GM18526 (cell line): ENCODE results near the gene ICAM3.
A peak's percentile ranks its signal among the peaks of the same experiment; 100 is the strongest.

Experiments used
- POLR2A ChIP-seq: IDR thresholded peaks from 3 replicates; pipeline ENCODE4 v1.6.1; 2011; ENCODE audit not compliant: insufficient read length; ENCODE audit errors: extremely low read depth

ICAM3 gene

GRCh38 chr19:10352764-10353671 is 13.6 kb upstream of the ICAM3 start:
- TF ChIP-seq POLR2A, result no peak

GRCh38 chr19:10346509-10346908 is 7.1 kb upstream of the ICAM3 start:
- TF ChIP-seq POLR2A, result no peak

GRCh38 chr19:10344780-10345179 is 5.4 kb upstream of the ICAM3 start:
- no peak for TF ChIP-seq POLR2A

- TF ChIP-seq POLR2A, result no peak
Observed at GRCh38 chr19:10343495-10343894, 4.1 kb upstream of the ICAM3 start.

- TF ChIP-seq POLR2A, result no peak
Observed at GRCh38 chr19:10339977-10340376, 553 bp upstream of the ICAM3 start.

DNA sequence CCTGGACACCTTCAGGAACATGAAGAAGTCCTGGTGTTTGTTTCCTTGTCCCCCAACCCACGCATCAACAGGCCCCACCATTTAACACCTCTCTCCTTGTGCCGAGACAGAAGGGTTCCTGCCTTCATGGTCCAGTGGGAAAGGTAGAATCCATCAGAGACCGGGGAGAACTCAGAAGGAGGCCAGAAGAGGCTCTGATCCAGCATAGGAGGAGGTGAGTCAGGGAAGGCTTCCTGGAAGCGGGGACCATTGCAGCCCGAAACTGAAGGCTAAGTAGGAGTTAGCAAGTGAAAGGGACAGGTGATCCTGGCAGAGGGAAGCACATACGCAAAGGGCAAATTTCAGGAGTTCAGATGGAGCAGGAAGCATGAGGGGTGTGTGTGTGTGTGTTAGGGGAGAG is 484 bp downstream of the ICAM3 start:
- no peak for TF ChIP-seq POLR2A

GRCh38 chr19:10335352-10335985 is 4.0 kb downstream of the ICAM3 start:
- TF ChIP-seq POLR2A, result no peak

GRCh38 chr19:10334588-10335351 is 4.7 kb downstream of the ICAM3 start:
- no peak for TF ChIP-seq POLR2A

DNA sequence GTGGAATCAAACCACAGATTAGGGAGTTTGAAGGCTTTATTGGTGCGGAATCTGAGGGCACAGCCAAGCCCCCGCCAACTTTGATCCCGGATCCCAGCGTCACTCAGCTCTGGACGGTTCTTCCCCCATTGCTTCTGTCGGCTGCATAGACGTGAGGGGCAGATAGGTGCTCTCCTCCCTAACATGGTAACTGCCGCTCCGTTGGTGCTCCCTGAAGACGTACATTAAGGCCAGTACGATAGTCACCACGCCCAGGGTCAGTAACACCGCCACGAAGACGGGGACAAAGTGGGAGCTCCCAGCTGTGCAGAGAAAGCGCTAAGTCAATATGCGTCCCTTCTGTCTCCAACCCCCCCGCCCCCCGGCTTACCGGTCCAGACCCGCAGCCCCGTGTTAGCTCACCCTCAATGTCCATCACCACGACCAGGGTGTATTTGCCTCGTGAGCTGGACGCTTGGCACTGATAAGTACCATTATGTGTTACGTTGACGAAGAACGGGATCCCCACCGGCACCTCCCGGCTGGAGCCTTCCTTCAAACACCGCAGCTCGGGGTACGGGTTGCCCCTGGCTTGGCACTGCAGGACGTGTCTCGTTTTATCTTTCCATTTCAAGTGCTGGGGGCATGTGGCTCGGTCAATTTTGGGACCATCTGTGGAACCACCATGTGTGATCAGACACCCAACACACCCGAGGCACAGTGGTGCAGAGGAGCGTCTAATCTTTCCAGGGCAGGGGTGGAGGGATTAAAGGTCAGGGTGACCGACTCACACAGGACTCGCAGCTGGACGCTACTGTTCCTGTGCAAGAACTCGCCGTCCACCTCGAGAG is 5.5 kb downstream of the ICAM3 start:
- TF ChIP-seq POLR2A, result no peak

DNA sequence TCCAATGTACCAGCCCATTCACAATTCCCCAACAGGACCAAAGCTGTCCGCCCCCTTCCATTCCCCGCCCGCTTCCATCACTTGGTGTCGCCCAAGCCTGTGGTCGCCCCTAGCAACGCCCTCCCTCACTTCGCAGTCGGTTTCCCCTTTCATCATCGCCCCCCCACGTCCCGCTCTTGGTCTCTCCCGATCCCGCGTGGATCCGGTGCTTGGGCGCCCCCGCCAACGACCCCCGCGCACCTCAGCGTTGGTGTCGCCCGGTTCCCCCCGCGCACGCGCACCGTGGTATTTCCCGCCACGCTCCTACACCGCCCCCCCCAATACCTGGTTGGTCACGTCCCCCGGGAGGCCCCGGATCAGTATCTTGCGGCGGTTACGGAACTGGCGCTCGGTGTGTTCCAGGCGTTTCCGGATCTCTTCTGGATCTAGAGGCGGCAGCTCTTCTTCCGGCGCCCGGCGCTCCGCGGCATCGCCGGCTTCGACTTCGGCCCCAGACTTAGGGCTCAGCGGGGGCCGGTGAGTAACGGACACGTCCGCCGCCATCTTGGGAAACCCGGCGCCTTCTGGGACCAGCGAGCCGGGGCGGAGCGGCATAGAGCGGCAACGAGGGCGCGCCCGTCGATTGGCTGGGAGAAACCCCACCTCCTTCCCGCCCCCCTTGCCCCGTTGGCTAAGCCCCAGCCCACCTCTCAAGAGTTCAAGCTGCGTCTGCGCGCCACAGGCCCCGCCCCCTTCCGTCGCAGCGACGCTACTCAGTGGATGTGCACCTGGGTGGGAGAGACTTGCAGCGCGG is 6.3 kb downstream of the ICAM3 start, which contains the start of gene RAVER1:
TSS of gene RAVER1 (minus strand) at position 565 of the 793 bp plus-strand sequence. CDS start at position 543, 22 bp downstream.
- peak; percentile 92 for TF ChIP-seq POLR2A

- no peak for TF ChIP-seq POLR2A
Observed at GRCh38 chr19:10332158-10332964, 7.1 kb downstream of the ICAM3 start.

DNA sequence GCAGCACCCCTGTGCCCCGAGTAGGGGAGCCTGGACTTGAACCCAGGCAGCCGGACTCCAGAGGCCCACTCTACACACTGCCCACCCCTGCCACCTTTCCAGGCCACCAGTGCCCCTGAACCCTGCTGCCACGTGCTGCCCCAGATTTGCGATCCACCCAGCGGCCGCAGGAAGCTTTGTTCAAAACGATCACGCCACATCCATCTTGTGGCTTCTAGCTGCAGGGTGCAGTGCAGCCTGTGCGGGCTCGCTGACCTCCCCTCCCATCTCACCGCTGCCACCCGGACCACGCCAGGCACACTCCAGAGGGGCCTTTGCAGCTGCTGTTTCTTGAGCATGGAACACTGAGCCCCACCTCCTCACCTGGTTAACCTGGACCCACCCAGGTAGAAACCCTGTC is 9.9 kb downstream of the ICAM3 start:
- no peak for TF ChIP-seq POLR2A

DNA sequence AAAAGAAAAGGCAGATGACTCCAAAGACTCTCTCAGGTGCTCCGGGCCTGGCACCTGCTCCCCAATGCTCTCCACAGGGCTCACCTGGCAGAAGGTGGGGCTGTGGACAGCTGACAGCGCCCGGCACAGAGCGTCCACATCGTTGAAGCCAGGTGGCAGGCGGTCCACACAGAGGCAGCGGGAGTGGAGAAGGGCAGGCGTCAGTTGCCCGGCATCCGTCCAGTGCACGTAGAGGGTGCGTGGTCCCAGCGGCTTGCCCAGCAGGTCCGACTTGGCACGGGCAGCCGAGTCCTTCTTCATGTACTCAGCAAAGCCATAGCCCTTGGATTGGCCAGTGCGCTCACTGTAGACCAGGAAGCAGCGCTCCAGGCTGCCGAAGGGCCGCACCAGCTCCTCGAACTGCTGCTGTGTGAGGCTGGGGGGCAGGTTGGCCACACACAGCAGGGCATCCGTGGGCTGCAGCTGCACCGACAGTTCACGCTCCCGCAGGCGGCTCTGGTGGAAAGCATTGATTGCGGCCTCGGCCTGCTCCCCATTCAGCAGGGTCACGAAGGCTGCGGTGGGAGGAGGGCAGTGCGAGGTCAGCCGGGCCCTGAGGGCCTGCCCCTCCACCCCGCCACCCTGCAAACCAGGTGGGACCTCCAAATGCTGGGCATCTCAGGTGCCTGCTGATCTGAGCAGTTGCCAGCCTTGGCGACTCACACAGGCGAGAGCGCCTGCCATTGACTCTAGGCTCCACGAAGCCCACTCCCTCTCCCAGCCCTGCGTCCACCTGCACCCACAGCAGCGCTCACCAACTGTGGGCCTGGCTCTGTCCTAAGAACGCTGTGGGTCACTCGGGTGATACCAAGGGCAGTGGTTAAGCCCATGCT is 10.6 kb downstream of the ICAM3 start:
- no peak for TF ChIP-seq POLR2A

- no peak for TF ChIP-seq POLR2A
Observed at GRCh38 chr19:10327793-10328192, 11.6 kb downstream of the ICAM3 start.
